ENCODE results near the gene SF1.
A peak's percentile ranks its signal among the peaks of the same experiment; 100 is the strongest.

SF1 gene

DNA sequence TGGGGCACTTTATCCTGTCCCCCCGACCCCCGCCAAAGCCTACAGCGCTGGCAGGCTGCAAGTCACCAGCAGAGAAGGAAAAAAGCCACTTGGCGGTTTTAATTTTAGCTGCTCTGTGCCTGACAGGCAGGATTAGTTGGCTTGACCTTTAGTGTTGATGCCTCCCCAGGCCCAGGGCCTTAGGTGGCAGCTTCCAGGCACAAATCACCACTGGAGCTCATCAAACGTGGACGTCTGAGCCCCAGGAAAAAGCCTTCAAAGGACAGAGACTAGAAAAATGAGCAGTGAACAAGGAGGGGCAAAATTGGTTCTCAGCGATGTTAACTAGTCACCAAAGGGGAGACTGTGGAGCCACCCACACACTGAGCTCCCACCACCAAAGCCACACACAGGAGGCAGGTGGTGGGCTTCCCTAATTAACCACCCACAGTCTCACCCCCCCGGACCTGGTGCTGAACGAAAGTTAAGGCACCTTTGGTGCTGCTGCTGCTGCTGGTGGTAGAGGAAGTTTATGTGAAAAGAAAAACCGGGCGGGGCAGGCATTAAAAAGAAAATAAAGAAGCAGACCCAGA, 14.2 kb downstream of the SF1 start:
- Histone ChIP-seq H3K79me2 (ENCODE audit: insufficient read depth, low read length) (peaks cover 58% of the 10 kb centered on the region), H3K9me2 (replicated peaks; ENCODE audit: low read depth, low read length) (no peaks in the 10 kb centered on the region), H3K4me3 (ENCODE audit: low read length, poor library complexity, severe bottlenecking) (peak overlapping the region; percentile 48), H3K4me2 (ENCODE audit: low read depth, low read length, poor library complexity, severe bottlenecking) (peak overlapping the region; percentile 66), H2AFZ (ENCODE audit: low read length) (no peak overlapping the region), H3K9me3 (ENCODE audit: insufficient read depth, low read depth, low read length) (no peaks in the 10 kb centered on the region), H3K4me1 (ENCODE audit: insufficient read depth, low read length, poor library complexity, severe bottlenecking) (peaks cover 61% of the 10 kb centered on the region), H3F3A (ENCODE audit: low read depth) (peaks cover 33% of the 10 kb centered on the region), H3K9ac (ENCODE audit: low read depth, low read length, poor library complexity, severe bottlenecking) (peak overlapping the region; percentile 38), H3K36me3 (ENCODE audit: insufficient read depth, low read length) (peaks cover 67% of the 10 kb centered on the region), H4K20me1 (ENCODE audit: insufficient read depth, low read length, poor library complexity, severe bottlenecking) (peaks cover 79% of the 10 kb centered on the region), H3K27me3 (ENCODE audit: insufficient read depth, low read length, poor library complexity, severe bottlenecking) (no peaks in the 10 kb centered on the region)
- TF ChIP-seq CTCF (conservative IDR thresholded peaks at IDR 0.05; ENCODE audit: low read length) (no peak), EZH2phosphoT487 (IDR thresholded peaks at IDR 0.05; ENCODE audit: borderline replicate concordance) (no peak)

GRCh38 chr11:64763526-64764039, 14.8 kb downstream of the SF1 start:
- peaks cover 29% of the 10 kb centered on the region for H3F3A ChIP-seq (ENCODE audit: low read depth)
- peaks cover 61% of the 10 kb centered on the region for H3K36me3 ChIP-seq (ENCODE audit: insufficient read depth, low read length)
- H3K4me3 ChIP-seq (ENCODE audit: low read length, poor library complexity, severe bottlenecking), result peak overlapping the region; percentile 48
- peaks cover 53% of the 10 kb centered on the region for H3K79me2 ChIP-seq (ENCODE audit: insufficient read depth, low read length)
- no peaks in the 10 kb centered on the region for H3K27me3 ChIP-seq (ENCODE audit: insufficient read depth, low read length, poor library complexity, severe bottlenecking)
- H4K20me1 ChIP-seq (ENCODE audit: insufficient read depth, low read length, poor library complexity, severe bottlenecking), result peaks cover 74% of the 10 kb centered on the region
- H3K4me2 ChIP-seq (ENCODE audit: low read depth, low read length, poor library complexity, severe bottlenecking), result peak overlapping the region; percentile 66
- no peak for TF ChIP-seq EZH2phosphoT487 (IDR thresholded peaks at IDR 0.05; ENCODE audit: borderline replicate concordance)
- TF ChIP-seq CTCF (conservative IDR thresholded peaks at IDR 0.05; ENCODE audit: low read length), result no peak
- H2AFZ ChIP-seq (ENCODE audit: low read length), result no peak overlapping the region
- H3K9me2 ChIP-seq (replicated peaks; ENCODE audit: low read depth, low read length), result no peaks in the 10 kb centered on the region
- H3K9ac ChIP-seq (ENCODE audit: low read depth, low read length, poor library complexity, severe bottlenecking), result peak overlapping the region; percentile 38
- no peaks in the 10 kb centered on the region for H3K9me3 ChIP-seq (ENCODE audit: insufficient read depth, low read depth, low read length)
- peaks cover 61% of the 10 kb centered on the region for H3K4me1 ChIP-seq (ENCODE audit: insufficient read depth, low read length, poor library complexity, severe bottlenecking)

GRCh38 chr11:64762674-64763525, 15.4 kb downstream of the SF1 start:
- Histone ChIP-seq H3K9me2 (replicated peaks; ENCODE audit: low read depth, low read length) (no peaks in the 10 kb centered on the region), H3K4me2 (ENCODE audit: low read depth, low read length, poor library complexity, severe bottlenecking) (peak overlapping the region; percentile 66), H3K27me3 (ENCODE audit: insufficient read depth, low read length, poor library complexity, severe bottlenecking) (no peaks in the 10 kb centered on the region), H3K79me2 (ENCODE audit: insufficient read depth, low read length) (peaks cover 46% of the 10 kb centered on the region), H4K20me1 (ENCODE audit: insufficient read depth, low read length, poor library complexity, severe bottlenecking) (peaks cover 67% of the 10 kb centered on the region), H3F3A (ENCODE audit: low read depth) (peaks cover 25% of the 10 kb centered on the region), H3K4me3 (ENCODE audit: low read length, poor library complexity, severe bottlenecking) (peak overlapping the region; percentile 48), H3K36me3 (ENCODE audit: insufficient read depth, low read length) (peaks cover 54% of the 10 kb centered on the region), H2AFZ (ENCODE audit: low read length) (no peak overlapping the region), H3K9ac (ENCODE audit: low read depth, low read length, poor library complexity, severe bottlenecking) (peak overlapping the region; percentile 38), H3K9me3 (ENCODE audit: insufficient read depth, low read depth, low read length) (no peaks in the 10 kb centered on the region), H3K4me1 (ENCODE audit: insufficient read depth, low read length, poor library complexity, severe bottlenecking) (peaks cover 57% of the 10 kb centered on the region)
- no peak for TF ChIP-seq CTCF (conservative IDR thresholded peaks at IDR 0.05; ENCODE audit: low read length)
- no peak for TF ChIP-seq EZH2phosphoT487 (IDR thresholded peaks at IDR 0.05; ENCODE audit: borderline replicate concordance)
